Activated gamma-delta T cell treated with anti-CD3 and anti-CD28 coated beads, Interleukin-2, amount 50 U/mL, for 16 hours (primary cell): Measurements from ENCODE around the gene GRID2.

ENCODE experiments used
- DNase-seq: peaks from one replicate; pipeline ENCODE4 v3.0.0-alpha.2; 2020; ENCODE audit warnings: low read depth

The GRID2 gene

GRCh38 chr4:93414041-93414550, 1110.3 kb downstream of the GRID2 start:
- DNase-seq, result no peak

DNA sequence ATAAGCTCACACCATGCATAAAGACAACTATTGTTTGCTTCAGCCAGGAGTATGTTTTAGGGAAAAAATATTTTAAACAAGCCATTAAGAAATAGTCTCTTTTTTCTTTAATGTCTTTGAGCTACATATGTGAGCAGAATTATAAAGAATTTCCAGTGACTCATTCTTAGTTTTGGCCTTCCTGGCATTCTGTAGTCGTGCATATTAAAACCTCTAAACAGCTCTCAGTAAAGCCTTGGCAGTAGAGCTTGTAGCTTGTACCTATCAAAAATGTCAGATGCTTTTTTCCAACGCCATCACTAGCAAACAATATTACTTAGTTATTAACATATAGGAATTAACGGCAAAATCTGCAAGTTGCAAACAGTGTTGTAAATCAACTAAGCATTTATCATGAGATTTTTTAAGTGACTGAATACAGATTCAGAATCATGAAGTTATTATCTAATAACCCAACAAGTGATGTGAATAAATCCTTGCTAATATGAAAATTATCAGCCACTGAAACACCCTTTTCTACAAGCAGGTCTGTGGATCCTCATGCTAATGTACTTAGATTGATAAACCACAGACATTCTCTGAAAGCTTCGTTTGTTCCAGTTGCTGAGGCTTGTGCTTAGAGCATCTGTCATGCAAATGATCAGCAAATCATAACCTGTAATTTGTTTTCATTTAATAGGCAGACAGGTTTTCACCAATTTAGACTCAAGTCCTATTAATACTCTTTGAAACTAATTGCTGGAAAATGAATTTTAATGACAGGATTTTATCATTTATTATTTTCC, 1112.8 kb downstream of the GRID2 start:
- no peak for DNase-seq

DNA sequence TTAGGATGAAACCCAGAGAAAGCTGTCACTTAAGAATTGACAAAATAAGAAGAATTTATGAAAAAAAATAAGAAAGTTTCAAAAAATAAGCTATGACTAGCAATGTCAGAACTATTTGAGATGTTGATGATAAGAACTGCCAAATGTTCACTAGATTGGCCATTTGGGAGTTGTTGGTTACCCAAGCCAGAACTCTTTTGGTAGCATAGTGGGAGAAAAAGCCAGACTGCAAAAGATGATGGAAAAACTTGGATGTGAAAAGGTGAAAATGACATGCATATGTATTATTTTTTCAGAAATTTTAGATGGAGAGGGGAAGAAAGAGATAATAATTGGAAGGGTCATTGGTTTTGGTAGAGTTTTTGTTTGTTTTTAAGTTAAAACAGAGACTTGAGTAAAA, 1127.6 kb downstream of the GRID2 start:
- DNase-seq, result no peak

- DNase-seq, result no peak
Measured at GRCh38 chr4:93433840-93434239, 1130.1 kb downstream of the GRID2 start.

- no peak for DNase-seq
Measured at GRCh38 chr4:93436000-93436626, 1132.3 kb downstream of the GRID2 start.

- no peak for DNase-seq
Measured at GRCh38 chr4:93437991-93438390, 1134.2 kb downstream of the GRID2 start.

GRCh38 chr4:93444860-93445259, 1141.1 kb downstream of the GRID2 start:
- DNase-seq, result no peak

GRCh38 chr4:93446038-93446437, 1142.3 kb downstream of the GRID2 start:
- no peak for DNase-seq

GRCh38 chr4:93448691-93449293, 1145.0 kb downstream of the GRID2 start:
- DNase-seq, result no peak

- DNase-seq, result no peak
Measured at GRCh38 chr4:93451954-93452353, 1148.2 kb downstream of the GRID2 start.

DNA sequence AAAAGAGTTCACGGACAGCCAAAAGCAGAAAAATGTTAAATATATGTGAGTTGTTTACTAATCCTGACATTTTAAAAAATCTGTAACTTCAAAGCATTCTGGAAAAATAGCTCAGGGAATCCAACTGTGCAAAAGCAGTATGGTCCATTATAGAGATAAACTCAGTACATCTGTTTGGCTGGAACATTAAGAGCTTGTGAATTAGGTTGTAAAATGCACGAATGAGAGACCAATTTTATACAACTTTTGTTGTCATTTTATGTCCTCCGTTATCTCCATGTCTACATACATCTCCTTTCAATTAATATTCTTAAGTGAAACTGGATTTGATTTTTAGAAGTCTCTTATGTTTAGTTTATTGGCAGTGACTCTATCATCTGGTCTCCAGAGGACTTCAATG, 1157.8 kb downstream of the GRID2 start:
- DNase-seq, result no peak

DNA sequence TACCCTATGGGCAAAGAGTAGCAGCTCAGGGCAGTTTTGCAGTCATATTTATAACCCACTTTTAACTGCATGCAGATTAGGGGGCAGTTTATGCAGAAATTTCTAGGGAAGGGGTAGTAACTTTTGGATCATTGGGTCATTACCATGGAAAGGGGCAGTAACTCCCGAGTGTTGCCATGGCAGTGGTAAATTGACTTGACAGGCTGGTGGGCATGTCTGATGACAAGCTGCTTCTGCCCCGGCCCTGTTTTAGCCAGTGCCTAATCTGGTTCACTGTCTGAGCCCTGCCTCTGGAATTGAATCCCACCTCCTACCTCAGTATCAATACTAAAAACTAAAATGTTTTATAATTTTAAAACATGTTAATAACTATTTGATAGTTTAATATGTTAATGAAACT, 1162.7 kb downstream of the GRID2 start:
- no peak for DNase-seq

DNA sequence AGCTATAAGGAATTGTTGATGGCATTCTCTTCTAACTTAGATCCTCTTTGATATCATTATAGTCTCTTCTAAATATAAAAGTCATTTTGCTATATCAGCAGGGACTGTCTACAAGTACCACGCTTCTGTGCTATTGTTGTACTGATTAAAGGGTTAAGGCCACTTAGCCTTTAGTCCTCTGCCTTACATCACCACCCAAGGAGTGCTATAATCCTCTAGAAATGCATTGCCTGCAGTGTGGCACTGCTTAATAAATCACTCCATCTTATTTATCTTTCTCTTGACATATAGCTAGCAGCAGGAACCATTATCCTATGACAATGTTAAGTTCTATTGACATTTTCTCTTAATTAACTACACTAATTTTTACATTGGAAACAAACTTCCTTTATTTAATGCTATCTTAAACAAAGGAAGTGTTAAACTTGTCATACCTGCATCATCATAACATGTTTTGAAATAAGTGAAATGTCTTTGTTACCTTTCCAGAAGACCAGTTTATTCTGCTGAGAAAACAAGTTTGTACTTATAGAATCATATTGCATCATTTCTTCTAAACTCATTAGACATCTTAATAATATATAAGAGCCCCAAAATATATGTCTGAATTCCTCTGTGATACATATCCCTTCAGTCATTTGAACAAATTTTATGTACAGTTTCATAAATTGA, 1163.9 kb downstream of the GRID2 start:
- DNase-seq, result no peak

GRCh38 chr4:93469560-93469959, 1165.8 kb downstream of the GRID2 start:
- DNase-seq, result no peak

DNA sequence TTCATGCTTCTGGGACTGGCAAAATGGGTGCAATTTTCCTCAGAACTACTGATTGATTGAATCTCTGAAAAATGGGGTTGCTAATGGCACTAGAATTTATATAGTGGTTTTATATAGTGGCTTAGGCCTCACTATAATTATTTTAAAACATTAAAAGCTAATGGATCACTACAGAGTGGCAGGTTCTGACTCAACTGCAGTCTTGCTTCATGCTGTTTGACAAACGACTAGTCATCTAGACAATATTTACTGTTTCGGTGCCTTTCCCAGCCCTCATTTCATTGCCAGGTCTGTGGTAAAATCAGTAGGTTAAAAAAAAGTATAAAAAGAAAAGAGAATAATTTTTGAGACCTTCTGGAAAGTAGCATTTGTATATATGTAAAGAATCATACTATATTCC, 1172.0 kb downstream of the GRID2 start:
- DNase-seq, result no peak

DNA sequence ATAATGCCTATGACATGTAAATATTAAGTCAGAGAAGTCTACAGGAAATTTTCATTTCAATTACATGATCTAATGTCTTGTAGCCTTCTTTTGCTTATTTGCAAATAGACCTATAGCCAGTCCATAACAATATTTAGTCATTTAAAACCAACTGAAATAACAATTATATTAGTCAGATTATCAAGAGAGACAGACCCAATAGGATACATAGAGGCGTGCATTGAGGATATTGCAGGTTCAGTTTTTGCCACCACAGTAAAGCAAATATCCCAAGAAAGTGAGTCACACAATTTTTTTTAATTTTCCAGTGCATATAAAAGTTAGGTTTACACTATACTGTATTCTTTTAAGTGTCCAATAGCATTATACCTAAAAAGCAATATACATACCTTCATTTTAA, 1175.0 kb downstream of the GRID2 start:
- DNase-seq, result no peak

DNA sequence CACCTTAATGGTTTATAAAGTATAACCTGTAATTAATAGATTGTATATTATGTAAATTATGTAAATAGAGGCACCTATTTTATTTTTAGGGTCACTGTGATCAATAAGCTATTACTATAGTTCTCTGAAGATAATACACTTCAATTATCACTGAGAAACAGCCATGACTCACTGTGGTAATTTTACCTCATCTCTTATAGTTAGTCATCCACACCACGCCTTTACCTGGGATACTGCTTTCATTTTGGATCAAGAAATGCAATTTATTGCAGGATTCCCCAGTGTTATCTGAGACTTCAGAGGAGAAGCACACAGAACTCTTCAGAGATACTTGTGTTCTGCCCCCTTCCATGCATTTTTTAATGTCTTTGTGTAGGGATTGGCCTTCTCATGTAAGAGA, 1176.7 kb downstream of the GRID2 start:
- no peak for DNase-seq

GRCh38 chr4:93495346-93495745, 1191.6 kb downstream of the GRID2 start:
- DNase-seq, result no peak

DNA sequence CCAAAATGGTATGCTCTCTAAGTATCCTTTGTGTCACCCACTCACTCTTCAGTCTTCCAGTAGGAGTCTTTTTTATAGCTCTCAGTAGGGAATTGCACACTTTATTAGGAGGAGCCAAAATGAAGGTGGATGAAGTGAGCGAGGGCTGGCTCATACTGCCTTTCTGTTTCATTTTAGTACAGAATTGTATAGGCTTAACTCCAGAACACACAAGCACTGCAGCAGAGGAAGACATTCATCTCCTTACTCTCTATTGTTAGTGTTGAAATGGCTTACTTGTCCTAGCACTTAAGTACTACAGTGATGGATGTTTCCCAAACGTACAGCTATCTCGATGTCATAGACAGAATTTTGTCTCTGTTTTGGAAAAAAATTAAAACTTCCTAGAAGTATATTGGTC, 1197.5 kb downstream of the GRID2 start:
- DNase-seq, result no peak

- DNase-seq, result no peak
Measured at GRCh38 chr4:93501946-93502345, 1198.2 kb downstream of the GRID2 start.

DNA sequence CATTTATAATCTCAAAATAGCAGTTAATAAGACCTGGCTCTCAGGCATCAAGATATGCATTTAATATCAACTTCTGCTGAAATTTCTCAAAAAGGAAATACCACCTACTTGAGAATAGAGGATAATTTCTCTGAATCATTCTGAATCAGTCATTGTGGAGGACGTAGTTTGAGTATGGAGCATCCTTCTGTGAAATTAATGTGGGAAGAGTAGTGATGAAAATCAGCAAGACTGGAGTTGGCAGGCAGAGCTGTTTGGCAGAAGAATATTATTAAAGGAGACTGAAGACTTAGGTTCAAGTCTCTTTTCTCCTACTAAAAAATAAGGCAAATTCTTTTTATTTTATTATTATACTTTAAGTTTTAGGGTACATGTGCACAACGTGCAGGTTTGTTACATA, 1199.2 kb downstream of the GRID2 start:
- DNase-seq, result no peak

- DNase-seq, result no peak
Measured at GRCh38 chr4:93513851-93514250, 1210.1 kb downstream of the GRID2 start.

GRCh38 chr4:93515208-93515607, 1211.4 kb downstream of the GRID2 start:
- no peak for DNase-seq
